Stimulated activated CD8-positive, alpha-beta memory T cell treated with anti-CD3 and anti-CD28 coated beads, Interleukin-2, amount 100 ng/mL, for 1 hour (primary cell): ENCODE results near the gene SLC22A16.
"Not testable (repeated sequence)": the region's sequence is repeated elsewhere in the genome, so short reads cannot be mapped to it uniquely, and the experiment has no call there.

Experiments
- DNase-seq, 2 donors: peaks; one replicate each; pipeline ENCODE4 v3.0.0-alpha.2; 2020; ENCODE audit warnings: low read depth in 2 of 2

SLC22A16 gene

GRCh38 chr6:110476046-110476849 is at the start of gene SLC22A16:
TSS of gene SLC22A16 (minus strand) at chr6:110476613. CDS start at chr6:110476574, 39 bp downstream.
- no peak for DNase-seq

GRCh38 chr6:110525001-110525400 is 48.6 kb upstream of the SLC22A16 start:
- no peak for DNase-seq

- DNase-seq: no peak
Observed at GRCh38 chr6:110524305-110524704, 47.9 kb upstream of the SLC22A16 start.

- DNase-seq: no peak
Observed at GRCh38 chr6:110523451-110524021, 47.1 kb upstream of the SLC22A16 start.

GRCh38 chr6:110522427-110522826 is 46.0 kb upstream of the SLC22A16 start:
- no peak for DNase-seq

- no peak for DNase-seq
Observed at GRCh38 chr6:110520992-110521543, 44.7 kb upstream of the SLC22A16 start.

GRCh38 chr6:110520209-110520965 is 44.0 kb upstream of the SLC22A16 start:
- no peak for DNase-seq

GRCh38 chr6:110517601-110518281 is 41.3 kb upstream of the SLC22A16 start:
- DNase-seq: no peak

- DNase-seq: no peak
Observed at GRCh38 chr6:110517034-110517433, 40.6 kb upstream of the SLC22A16 start.

GRCh38 chr6:110514818-110515217 is 38.4 kb upstream of the SLC22A16 start:
- DNase-seq: no peak

- DNase-seq: no peak
Observed at GRCh38 chr6:110512991-110513390, 36.6 kb upstream of the SLC22A16 start.

GRCh38 chr6:110512549-110512948 is 36.1 kb upstream of the SLC22A16 start:
- not testable (repeated sequence) for DNase-seq

- no peak for DNase-seq
Observed at GRCh38 chr6:110511401-110511800, 35.0 kb upstream of the SLC22A16 start.

GRCh38 chr6:110509617-110510241 is 33.3 kb upstream of the SLC22A16 start:
- no peak for DNase-seq

- DNase-seq: not testable (repeated sequence)
Observed at GRCh38 chr6:110504891-110505290, 28.5 kb upstream of the SLC22A16 start.

- no peak for DNase-seq
Observed at GRCh38 chr6:110495949-110496348, 19.5 kb upstream of the SLC22A16 start.

GRCh38 chr6:110493253-110493800 is 16.9 kb upstream of the SLC22A16 start:
- no peak for DNase-seq

GRCh38 chr6:110492584-110492983 is 16.2 kb upstream of the SLC22A16 start:
- DNase-seq: no peak

- no peak for DNase-seq
Observed at GRCh38 chr6:110491644-110492317, 15.4 kb upstream of the SLC22A16 start.

- DNase-seq: no peak
Observed at GRCh38 chr6:110491299-110491643, 14.9 kb upstream of the SLC22A16 start.
